Hematopoietic multipotent progenitor cell treated with erythropoietin and hydrocortisone succinate and interleukin-3 and kit ligand, for 8 days (in vitro differentiated cells): Measurements from ENCODE around the gene ADRA1B.

Source experiments
- DNase-seq: peaks from one replicate; pipeline ENCODE4 v3.0.0-alpha.2; 2015

ADRA1B gene

GRCh38 chr5:159915904-159916840, at the start of gene ADRA1B:
Gene ADRA1B, plus strand, starts transcription at chr5:159916482. Its CDS starts 424 bp downstream, at chr5:159916906.
- peak; percentile 14 for DNase-seq

GRCh38 chr5:159873680-159874079, 42.6 kb upstream of the ADRA1B start:
- no peak for DNase-seq

- no peak for DNase-seq
Measured at GRCh38 chr5:159874263-159874662, 42.0 kb upstream of the ADRA1B start.

- DNase-seq = no peak
Measured at GRCh38 chr5:159877016-159877415, 39.3 kb upstream of the ADRA1B start.

GRCh38 chr5:159877894-159878448, 38.3 kb upstream of the ADRA1B start:
- DNase-seq = no peak

GRCh38 chr5:159878988-159879471, 37.3 kb upstream of the ADRA1B start:
- no peak for DNase-seq

GRCh38 chr5:159880676-159881075, 35.6 kb upstream of the ADRA1B start:
- DNase-seq = no peak

- DNase-seq = no peak
Measured at GRCh38 chr5:159881967-159882366, 34.3 kb upstream of the ADRA1B start.

GRCh38 chr5:159883522-159883950, 32.7 kb upstream of the ADRA1B start:
- DNase-seq = no peak

- no peak for DNase-seq
Measured at GRCh38 chr5:159884917-159885620, 31.2 kb upstream of the ADRA1B start.

GRCh38 chr5:159886296-159886695, 30.0 kb upstream of the ADRA1B start:
- DNase-seq = no peak

- no peak for DNase-seq
Measured at GRCh38 chr5:159887050-159887449, 29.2 kb upstream of the ADRA1B start.

GRCh38 chr5:159888860-159889259, 27.4 kb upstream of the ADRA1B start:
- no peak for DNase-seq

- no peak for DNase-seq
Measured at GRCh38 chr5:159890141-159890540, 26.1 kb upstream of the ADRA1B start.

GRCh38 chr5:159891371-159891770, 24.9 kb upstream of the ADRA1B start:
- DNase-seq = no peak

GRCh38 chr5:159893040-159893695, 23.1 kb upstream of the ADRA1B start:
- no peak for DNase-seq

GRCh38 chr5:159894149-159894720, 22.0 kb upstream of the ADRA1B start:
- no peak for DNase-seq

GRCh38 chr5:159897786-159898393, 18.4 kb upstream of the ADRA1B start:
- DNase-seq = no peak

- DNase-seq = no peak
Measured at GRCh38 chr5:159899067-159900049, 16.9 kb upstream of the ADRA1B start.

GRCh38 chr5:159901308-159901707, 15.0 kb upstream of the ADRA1B start:
- no peak for DNase-seq

GRCh38 chr5:159901772-159902171, 14.5 kb upstream of the ADRA1B start:
- no peak for DNase-seq
